NT2/D1 (cell line): Measurements from ENCODE around the gene ZNF613.

Source experiments
- SUZ12 ChIP-seq: IDR thresholded peaks from 2 replicates; pipeline ENCODE4 v1.6.1; 2011; ENCODE audit not compliant: insufficient read length, insufficient read depth; ENCODE audit errors: extremely low read depth
- YY1 ChIP-seq: IDR thresholded peaks from 2 replicates; pipeline ENCODE4 v1.6.1; 2011; ENCODE audit not compliant: insufficient read length, insufficient read depth

DNA sequence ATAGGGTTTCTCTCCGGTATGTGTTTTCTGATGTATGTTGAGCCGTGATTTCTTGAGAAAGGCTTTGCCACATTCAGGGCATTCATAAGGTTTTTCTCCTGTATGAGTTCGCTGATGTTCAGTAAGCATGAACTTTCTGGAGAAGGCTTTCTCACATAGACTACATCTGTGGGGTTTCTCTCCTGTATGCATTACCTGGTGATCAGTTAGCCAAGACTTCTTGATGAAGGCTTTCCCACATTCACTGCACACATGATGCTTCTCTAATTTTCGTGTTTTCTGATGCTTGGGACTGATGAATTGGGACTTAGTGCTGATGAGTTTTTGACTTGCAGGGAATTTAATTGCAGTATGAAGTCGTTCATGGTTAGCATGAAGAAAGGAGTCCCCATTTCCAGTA is 38.3 kb downstream of the ZNF613 start:
- no peak for TF ChIP-seq YY1
- no peak for TF ChIP-seq SUZ12
